A673 (cell line): Measurements from ENCODE around the gene C1QTNF5.

Experiments used
- EZH2 ChIP-seq: fragments of 200-600 bp; sonication (generic); IDR thresholded peaks from 2 replicates; pipeline ENCODE4 v1.6.1; 2017; ENCODE audit warnings: borderline replicate concordance, low read depth, mild to moderate bottlenecking, mixed read lengths, antibody characterized with exemption, low read length; ENCODE audit not compliant: poor library complexity, severe bottlenecking
- TF ChIP-seq, protein P1 (sequence below): fragments of 300-800, 200-600 bp; sonication (generic); conservative IDR thresholded peaks from 2 replicates; pipeline ENCODE4 v1.5.1; 2017; ENCODE audit warnings: low read depth, mild to moderate bottlenecking, antibody characterized with exemption, low read length, moderate library complexity, mixed read lengths

DNA sequence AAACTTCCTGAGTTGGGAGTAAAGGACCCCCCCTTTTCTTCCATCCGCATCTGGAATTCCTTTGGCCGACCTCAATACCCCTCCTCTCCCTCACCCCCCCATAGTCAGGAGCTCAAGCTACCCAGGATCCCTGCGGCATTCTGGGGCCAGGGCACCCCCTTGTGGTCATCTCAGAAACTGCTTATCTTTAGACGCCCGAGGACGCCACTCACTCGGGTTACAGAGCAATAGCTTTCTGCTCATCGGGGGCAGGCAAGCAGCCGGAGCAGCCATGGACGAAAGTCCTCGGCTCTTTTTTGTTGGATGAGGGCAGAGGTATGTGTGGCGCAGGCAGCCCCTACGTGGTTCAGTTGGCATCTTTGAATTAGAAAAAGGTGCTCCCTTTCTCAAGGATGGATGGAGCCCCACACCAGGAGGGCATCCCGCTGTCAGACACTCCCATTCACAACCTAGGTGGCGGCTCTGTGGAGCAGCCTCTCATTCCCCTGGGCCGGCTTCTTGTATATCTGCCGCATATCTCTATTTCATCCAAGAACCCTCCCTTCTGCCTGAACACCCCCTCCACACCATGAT is 2.3 kb downstream of the C1QTNF5 start:
- TF ChIP-seq EZH2, result no peak
- TF ChIP-seq, protein P1, sequence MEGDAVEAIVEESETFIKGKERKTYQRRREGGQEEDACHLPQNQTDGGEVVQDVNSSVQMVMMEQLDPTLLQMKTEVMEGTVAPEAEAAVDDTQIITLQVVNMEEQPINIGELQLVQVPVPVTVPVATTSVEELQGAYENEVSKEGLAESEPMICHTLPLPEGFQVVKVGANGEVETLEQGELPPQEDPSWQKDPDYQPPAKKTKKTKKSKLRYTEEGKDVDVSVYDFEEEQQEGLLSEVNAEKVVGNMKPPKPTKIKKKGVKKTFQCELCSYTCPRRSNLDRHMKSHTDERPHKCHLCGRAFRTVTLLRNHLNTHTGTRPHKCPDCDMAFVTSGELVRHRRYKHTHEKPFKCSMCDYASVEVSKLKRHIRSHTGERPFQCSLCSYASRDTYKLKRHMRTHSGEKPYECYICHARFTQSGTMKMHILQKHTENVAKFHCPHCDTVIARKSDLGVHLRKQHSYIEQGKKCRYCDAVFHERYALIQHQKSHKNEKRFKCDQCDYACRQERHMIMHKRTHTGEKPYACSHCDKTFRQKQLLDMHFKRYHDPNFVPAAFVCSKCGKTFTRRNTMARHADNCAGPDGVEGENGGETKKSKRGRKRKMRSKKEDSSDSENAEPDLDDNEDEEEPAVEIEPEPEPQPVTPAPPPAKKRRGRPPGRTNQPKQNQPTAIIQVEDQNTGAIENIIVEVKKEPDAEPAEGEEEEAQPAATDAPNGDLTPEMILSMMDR, result peak; percentile 98
